H1 (cell line): ENCODE data around the gene TBC1D22A. TPM values are rescaled to one million over a fixed set of nuclear protein-coding genes. Genes with fewer than 3 reads are reported as not detected.

Experiments used
- CTCF ChIA-PET: fragments of 300-600 bp; sonication (Branson Sonifier 250); formaldehyde crosslinking; loops from one replicate; lab custom pipeline; 2021; ENCODE audit not compliant: partially characterized antibody; lab: Charles Lee
- POLR2A ChIA-PET: fragments of 300-600 bp; sonication (Branson Sonifier 250); formaldehyde crosslinking; loops from one replicate; lab custom pipeline; 2021; ENCODE audit warnings: inconsistent platforms; ENCODE audit not compliant: partially characterized antibody; lab: Charles Lee
- DNase-seq, 2 experiments: peaks; one replicate each; pipeline versions ENCODE4 v3.0.0 to v3.0.0-alpha.2; 2010 to 2022; ENCODE audit warnings: low spot score in 2 of 2, low read depth in 1 of 2, mixed read lengths in 1 of 2
- FAIRE-seq: peaks from 2 replicates; lab custom pipeline; 2011; peaks lifted over from hg19 to GRCh38; lab: Jason Lieb, UNC
- H2AFZ ChIP-seq: 2 replicates; pipeline ENCODE4 v1.8.1; 2012; ENCODE audit warnings: low read length, inconsistent platforms
- H2AK5ac ChIP-seq: 2 replicates; pipeline ENCODE4 v1.6.1; 2013; ENCODE audit warnings: low read depth, low read length
- H2BK120ac ChIP-seq: replicated peaks from 2 replicates; pipeline ENCODE3; 2013; ENCODE audit warnings: low read depth, low read length, inconsistent platforms
- H2BK12ac ChIP-seq: 2 replicates; pipeline ENCODE4 v1.6.1; 2013; ENCODE audit warnings: low read depth, low read length
- H2BK15ac ChIP-seq: 2 replicates; pipeline ENCODE4 v1.6.1; 2013; ENCODE audit warnings: low read length
- H2BK20ac ChIP-seq: 2 replicates; pipeline ENCODE4 v1.6.1; 2013; ENCODE audit warnings: low read length
- H2BK5ac ChIP-seq: 2 replicates; pipeline ENCODE4 v1.6.1; 2013; ENCODE audit warnings: low read depth, low read length
- H3K14ac ChIP-seq: 2 replicates; pipeline ENCODE4 v1.6.1; 2013; ENCODE audit warnings: inconsistent platforms; ENCODE audit not compliant: insufficient read length
- H3K18ac ChIP-seq: 2 replicates; pipeline ENCODE4 v1.6.1; 2013; ENCODE audit warnings: low read length; ENCODE audit errors: extremely low read depth
- H3K23ac ChIP-seq: 2 replicates; pipeline ENCODE4 v1.6.1; 2013; ENCODE audit warnings: inconsistent platforms; ENCODE audit not compliant: insufficient read length
- H3K23me2 ChIP-seq: 2 replicates; pipeline ENCODE4 v1.6.1; 2013; ENCODE audit warnings: low read depth, low read length
- H3K27ac ChIP-seq: 2 replicates; pipeline ENCODE4 v1.6.1; 2011; ENCODE audit warnings: low read depth, low read length, inconsistent platforms
- H3K27me3 ChIP-seq, 4 experiments: replicated peaks in 1 of 4; 1 replicate in 1 of 4; 2 replicates in 3 of 4; pipeline versions ENCODE4 v1.6.1 to v1.8.1; 2011 to 2013; ENCODE audit warnings: low read length in 3 of 4, mild to moderate bottlenecking in 3 of 4, inconsistent platforms in 2 of 4, mixed read lengths in 2 of 4, moderate library complexity in 1 of 4; ENCODE audit not compliant: control insufficient read depth in 3 of 4, insufficient read depth in 3 of 4; ENCODE audit errors: extremely low read depth in 1 of 4
- H3K36me3 ChIP-seq, 4 experiments: 2 replicates each; pipeline versions ENCODE4 v1.6.1 to v1.8.1; 2011 to 2013; ENCODE audit warnings: mild to moderate bottlenecking in 4 of 4, low read length in 3 of 4, moderate library complexity in 2 of 4, control low read depth in 1 of 4, inconsistent platforms in 1 of 4; ENCODE audit not compliant: insufficient read depth in 4 of 4, control insufficient read depth in 2 of 4
- H3K4ac ChIP-seq: replicated peaks from 2 replicates; pipeline ENCODE3; 2013; ENCODE audit warnings: low read length, low read depth, mixed read lengths, inconsistent platforms; ENCODE audit not compliant: insufficient read length
- H3K4me1 ChIP-seq, 4 experiments: replicated peaks in 1 of 4; 1 replicate in 1 of 4; 2 replicates in 3 of 4; pipeline versions ENCODE4 v1.6.1 to v1.8.1; 2011 to 2013; ENCODE audit warnings: low read length in 3 of 4, inconsistent platforms in 2 of 4, mixed read lengths in 1 of 4; ENCODE audit not compliant: insufficient read depth in 4 of 4, control insufficient read depth in 3 of 4
- H3K4me2 ChIP-seq, 2 experiments: 2 replicates each; pipeline versions ENCODE4 v1.6.1 to v1.8.1; 2011 to 2013; ENCODE audit warnings: low read depth in 2 of 2, low read length in 2 of 2, control low read depth in 1 of 2, inconsistent platforms in 1 of 2, mild to moderate bottlenecking in 1 of 2; ENCODE audit not compliant: insufficient read depth in 1 of 2
- H3K4me3 ChIP-seq, 4 experiments: fragments of 200-600, 300-600 bp in 1 of 4; sonication (generic), shearing (Covaris generic), sonication (Bioruptor Twin) in 1 of 4; 2 replicates each; pipeline versions ENCODE4 v1.5.1 to v1.8.1; 2011 to 2016; ENCODE audit warnings: low read length in 4 of 4, low read depth in 3 of 4, control low read depth in 2 of 4, inconsistent platforms in 2 of 4, mild to moderate bottlenecking in 2 of 4, mixed read lengths in 1 of 4, moderate library complexity in 1 of 4; ENCODE audit not compliant: insufficient read depth in 2 of 4; ENCODE audit errors: extremely low read depth in 1 of 4
- H3K56ac ChIP-seq: replicated peaks from 2 replicates; pipeline ENCODE3; 2013; ENCODE audit warnings: low read depth, mild to moderate bottlenecking, mixed read lengths, low read length, inconsistent platforms; ENCODE audit not compliant: insufficient read length
- H3K79me1 ChIP-seq: 2 replicates; pipeline ENCODE4 v1.6.1; 2013; ENCODE audit warnings: low read depth, low read length, control low read depth
- H3K79me2 ChIP-seq, 2 experiments: 2 replicates each; pipeline versions ENCODE4 v1.6.1 to v1.8.1; 2012 to 2013; ENCODE audit warnings: low read length in 2 of 2, mild to moderate bottlenecking in 2 of 2, inconsistent platforms in 1 of 2; ENCODE audit not compliant: insufficient read depth in 2 of 2, control insufficient read depth in 1 of 2
- H3K9ac ChIP-seq, 4 experiments: replicated peaks in 1 of 4; 1 replicate in 1 of 4; 2 replicates in 3 of 4; pipeline versions ENCODE4 v1.6.1 to v1.8.1; 2011 to 2013; ENCODE audit warnings: low read depth in 3 of 4, low read length in 3 of 4, control low read depth in 2 of 4, mild to moderate bottlenecking in 2 of 4, moderate library complexity in 2 of 4, inconsistent platforms in 1 of 4; ENCODE audit errors: extremely low read depth in 1 of 4
- H3K9me3 ChIP-seq, 2 experiments: 2 replicates each; pipeline versions ENCODE4 v1.6.1 to v1.8.1; 2012 to 2013; ENCODE audit warnings: mild to moderate bottlenecking in 2 of 2, moderate library complexity in 2 of 2, control low read depth in 1 of 2, inconsistent platforms in 1 of 2, low read depth in 1 of 2, low read length in 1 of 2, mixed read lengths in 1 of 2; ENCODE audit not compliant: insufficient read depth in 2 of 2
- H4K20me1 ChIP-seq, 2 experiments: replicated peaks in 1 of 2; 2 replicates each; pipeline versions ENCODE3 to v1.8.1; 2011 to 2013; ENCODE audit warnings: inconsistent platforms in 2 of 2, low read length in 2 of 2, mild to moderate bottlenecking in 1 of 2; ENCODE audit not compliant: insufficient read depth in 2 of 2, control insufficient read depth in 1 of 2
- H4K5ac ChIP-seq: 2 replicates; pipeline ENCODE4 v1.6.1; 2013; ENCODE audit warnings: low read length, low read depth, mixed read lengths, inconsistent platforms; ENCODE audit not compliant: insufficient read length
- H4K8ac ChIP-seq: 2 replicates; pipeline ENCODE4 v1.8.0; 2013; ENCODE audit warnings: mild to moderate bottlenecking, moderate library complexity, low read length, inconsistent platforms; ENCODE audit not compliant: insufficient read depth; ENCODE audit errors: extremely low read depth
- H4K91ac ChIP-seq: replicated peaks from 2 replicates; pipeline ENCODE3; 2013; ENCODE audit warnings: low read length, mixed read lengths, inconsistent platforms; ENCODE audit not compliant: insufficient read length
- ATF3 ChIP-seq: IDR thresholded peaks from 2 replicates; pipeline ENCODE4 v1.6.1; 2011; ENCODE audit warnings: low read depth, mild to moderate bottlenecking, low read length; ENCODE audit not compliant: insufficient read depth
- BRCA1 ChIP-seq: IDR thresholded peaks from 2 replicates; pipeline ENCODE4 v1.6.1; 2012; ENCODE audit warnings: low read depth, low read length, improper control_type of control experiment
- FOSL1 ChIP-seq: IDR thresholded peaks from 2 replicates; pipeline ENCODE4 v1.6.1; 2011; ENCODE audit warnings: mild to moderate bottlenecking, low read depth, low read length, moderate library complexity; ENCODE audit not compliant: insufficient read depth
- GTF2F1 ChIP-seq: IDR thresholded peaks from 2 replicates; pipeline ENCODE4 v1.6.1; 2012; ENCODE audit warnings: low read depth, low read length, improper control_type of control experiment, borderline replicate concordance
- NRF1 ChIP-seq: IDR thresholded peaks from 2 replicates; pipeline ENCODE4 v1.6.1; 2011; ENCODE audit warnings: mild to moderate bottlenecking, low read depth, low read length, improper control_type of control experiment
- POLR2AphosphoS5 ChIP-seq: IDR thresholded peaks from 2 replicates; pipeline ENCODE4 v1.6.1; 2011; ENCODE audit warnings: low read depth, low read length
- SRF ChIP-seq: IDR thresholded peaks from 2 replicates; pipeline ENCODE4 v1.6.1; 2011; ENCODE audit warnings: mild to moderate bottlenecking, low read depth, low read length, moderate library complexity
- TBP ChIP-seq: IDR thresholded peaks from 2 replicates; pipeline ENCODE4 v1.6.1; 2011; ENCODE audit warnings: low read depth, low read length, improper control_type of control experiment
- YY1 ChIP-seq: IDR thresholded peaks from 2 replicates; pipeline ENCODE4 v1.6.1; 2011; ENCODE audit warnings: low read depth, mild to moderate bottlenecking, low read length
- WGBS, 2 experiments: shearing (Covaris generic) in 1 of 2; methylation state at CpG; one replicate each; pipeline versions ENCODE4 v1.1.6 to v1.1.7; 2013 to 2015; ENCODE audit warnings: low lambda C conversion rate in 2 of 2, mixed read lengths in 2 of 2, inconsistent platforms in 1 of 2, low coverage in 1 of 2, missing lambda C conversion rate in 1 of 2; ENCODE audit not compliant: insufficient replicate concordance in 2 of 2, insufficient coverage in 1 of 2, insufficient read length in 1 of 2; ENCODE audit errors: extremely low coverage in 1 of 2, missing lambda C conversion rate in 1 of 2; 5-methylcytosine and 5-hydroxymethylcytosine counted together
- polyA plus RNA-seq, 7 experiments: library from polyadenylated mRNA; depleted of rRNA in 3 of 7; stranded (reverse) in 5 of 7; unstranded in 2 of 7; fragments of >200 nt in 5 of 7; fragments of 200-250 nt in 2 of 7; gene quantifications; 1 replicate in 5 of 7; 2 replicates in 1 of 7; 4 replicates in 1 of 7; pipeline versions ENCODE4 v1.2.1 to v1.2.3, GENCODE V29; 2011 to 2013; ENCODE audit warnings: missing spikeins in 2 of 7, mixed read lengths in 2 of 7
- total RNA-seq: library from RNA; stranded (reverse); fragmentation: NEBNext Ultra II Directional; extraction: Animal tissue kit (Norgen Biotek cat#: 25700); gene quantifications from 2 replicates; pipeline ENCODE4 v1.2.1, GENCODE V29; 2021

Gene TBC1D22A
- total and polyA plus RNA-seq, 2 of the 8 experiments (the other 6 are each of a cell fraction or from before 2014, with no cell fraction given), result 11.9 to 18.4 TPM

DNA sequence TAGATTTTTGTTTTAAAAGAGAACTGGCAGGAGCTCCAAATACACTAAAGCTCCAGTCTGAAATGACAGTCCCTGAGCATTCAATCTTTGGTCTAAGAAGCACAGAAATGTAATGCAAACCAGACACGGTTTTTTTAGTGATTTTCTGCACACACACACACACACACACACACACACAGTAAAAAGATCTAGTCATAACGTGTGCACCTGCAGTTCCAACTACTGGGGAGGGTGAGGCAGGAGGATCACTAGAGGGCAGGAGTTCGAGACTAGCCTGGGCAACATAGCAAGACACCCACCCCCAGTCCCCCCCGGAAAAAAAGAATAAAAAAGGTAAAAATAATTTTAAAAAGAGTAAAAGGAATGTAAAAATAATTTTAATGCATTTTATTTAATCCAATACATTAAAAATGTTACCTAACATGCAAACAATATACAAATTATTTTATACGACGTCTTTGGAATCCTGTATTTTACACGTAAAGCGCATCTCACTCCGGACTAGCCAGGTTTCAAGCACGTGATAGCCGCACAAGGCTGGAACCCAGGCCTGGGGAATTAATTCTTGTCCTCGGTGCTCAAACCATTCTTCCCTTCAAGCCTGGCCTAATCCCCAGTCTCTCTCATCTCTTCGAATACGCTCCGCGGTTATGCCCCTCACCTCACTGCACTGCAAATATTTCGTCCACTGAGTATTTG lies 762 bp upstream of the TBC1D22A start:
- H2BK20ac ChIP-seq, result no peak overlapping the region
- peak overlapping the region; percentile 83 for H4K91ac ChIP-seq
- peak overlapping the region; percentile 17; the same call in 1 of the 2 replicates for H2AFZ ChIP-seq
- H3K27ac ChIP-seq, result peak overlapping the region; percentile 90
- peaks cover 0 to 4% (median 0%) of the 10 kb centered on the region in 4 experiments; a peak in 4 of 7 replicates for H3K4me1 ChIP-seq
- H3K9me3 ChIP-seq, result peaks cover under 1 to 7% of the 10 kb centered on the region in 2 experiments; a peak in 2 of 4 replicates
- H2BK12ac ChIP-seq, result 0 out of 2 replicates have a peak overlapping the region, but pooled peaks have one; percentile 60
- ChIA-PET POLR2A (interaction anchor here (0.7 to 3.0 kb wide), 27 partner anchors 8 to 343 kb away, joined by 3 to 41 read pairs (median 4); no protein-coding TSS in a partner anchor), CTCF (interaction anchor here (0.9 to 1.7 kb wide), 6 partner anchors 11 to 42 kb away, joined by 3 to 10 read pairs (median 4); no protein-coding TSS in a partner anchor)
- no peak overlapping the region for H2BK15ac ChIP-seq
- H4K5ac ChIP-seq, result peak overlapping the region; percentile 96
- H3K56ac ChIP-seq, result peak overlapping the region; percentile 77
- H4K8ac ChIP-seq, result peak overlapping the region; percentile 98
- H2AK5ac ChIP-seq, result no peak overlapping the region; the same call in 1 of the 2 replicates
- no peak overlapping the region for H2BK120ac ChIP-seq
- H3K27me3 ChIP-seq, result no peaks in the 10 kb centered on the region
- 12% methylated on average over 17 of the region's 17 CpGs; no CpG with 5 or more reads in 1 of the 2 experiments for WGBS, 2 experiments
- peaks cover 7% of the 10 kb centered on the region for H3K23me2 ChIP-seq
- peaks cover 10 to 47% of the 10 kb centered on the region in 2 experiments for H3K79me2 ChIP-seq
- peak overlapping the region; percentile 92 for H2BK5ac ChIP-seq
- peak overlapping the region; percentile 78 to 91 for H3K4me2 ChIP-seq
- H4K20me1 ChIP-seq, result peaks cover 0 to 2% of the 10 kb centered on the region in 2 experiments
- peak overlapping the region; percentile 92; the same call in 1 of the 2 replicates for H3K18ac ChIP-seq
- peaks cover 0 to 9% (median 3%) of the 10 kb centered on the region in 4 experiments; a peak in 2 of 8 replicates for H3K36me3 ChIP-seq
- H3K4ac ChIP-seq, result peak overlapping the region; percentile 85
- H3K14ac ChIP-seq, result no peak overlapping the region
- peak overlapping the region; percentile 46 to 97 (median 92) for H3K9ac ChIP-seq
- no peak overlapping the region for H3K23ac ChIP-seq
- peaks cover 5% of the 10 kb centered on the region; the same call in 1 of the 2 replicates for H3K79me1 ChIP-seq
- DNase-seq, result no peak
- no peak for FAIRE-seq
- peak overlapping the region; percentile 85 to 98 (median 92) for H3K4me3 ChIP-seq
- TF ChIP-seq BRCA1, result no peak
- no peak for TF ChIP-seq TBP
- no peak for TF ChIP-seq SRF
- no peak for TF ChIP-seq ATF3
- no peak for TF ChIP-seq NRF1
- TF ChIP-seq FOSL1, result no peak
- TF ChIP-seq YY1, result no peak
- no peak; the same call in 1 of the 2 replicates for TF ChIP-seq POLR2AphosphoS5
- no peak for TF ChIP-seq GTF2F1
